GM23338 (cell line): ENCODE results near the gene ARHGAP4. TPM values are rescaled to one million over a fixed set of nuclear protein-coding genes. Genes with fewer than 3 reads are reported as not detected.

Experiments used
- ATAC-seq: fragments of 200-7000 bp; cut with Tn5 transposase; 3 replicates; pipeline ENCODE4 v1.9.1; 2020
- DNase-seq: peaks from one replicate; pipeline ENCODE4 v3.0.0-alpha.2; 2015; ENCODE audit warnings: low spot score
- H2AFZ ChIP-seq: fragments of 200-600 bp; sonication (generic); 2 replicates; pipeline ENCODE4 v1.8.0; 2016; ENCODE audit warnings: antibody characterized with exemption, mild to moderate bottlenecking, moderate library complexity
- H3F3A ChIP-seq: fragments of 200-600 bp; sonication (generic); replicated peaks from 2 replicates; pipeline ENCODE4 v1.8.0; 2017; ENCODE audit warnings: antibody characterized with exemption, mixed run types, low read depth
- H3K27ac ChIP-seq: fragments of 200-600 bp; sonication (generic); 2 replicates; pipeline ENCODE4 v1.6.1; 2016; ENCODE audit warnings: low read depth
- H3K27me3 ChIP-seq: fragments of 200-600 bp; sonication (generic); 2 replicates; pipeline ENCODE4 v1.8.0; 2016; ENCODE audit warnings: mild to moderate bottlenecking, mixed run types, moderate library complexity; ENCODE audit not compliant: insufficient read depth
- H3K36me3 ChIP-seq: fragments of 200-600 bp; sonication (generic); 2 replicates; pipeline ENCODE4 v1.8.0; 2016; ENCODE audit warnings: mild to moderate bottlenecking; ENCODE audit not compliant: insufficient read depth
- H3K4me1 ChIP-seq: fragments of 200-600 bp; sonication (generic); 2 replicates; pipeline ENCODE4 v1.8.0; 2016; ENCODE audit warnings: mild to moderate bottlenecking, moderate library complexity; ENCODE audit not compliant: insufficient read depth
- H3K4me2 ChIP-seq: fragments of 200-600 bp; sonication (generic); 2 replicates; pipeline ENCODE4 v1.7.1; 2017; ENCODE audit warnings: mixed run types
- H3K4me3 ChIP-seq: fragments of 200-600 bp; sonication (generic); 2 replicates; pipeline ENCODE4 v1.6.1; 2016; ENCODE audit warnings: mixed run types
- H3K79me2 ChIP-seq: fragments of 200-600 bp; sonication (generic); replicated peaks from 2 replicates; pipeline ENCODE4 v1.8.0; 2017; ENCODE audit warnings: mild to moderate bottlenecking; ENCODE audit not compliant: insufficient read depth
- H3K9me2 ChIP-seq: fragments of 200-600 bp; sonication (generic); 2 replicates; pipeline ENCODE4 v1.8.0; 2017; ENCODE audit not compliant: insufficient read depth
- H4K20me1 ChIP-seq: fragments of 200-600 bp; sonication (generic); replicated peaks from 2 replicates; pipeline ENCODE4 v1.8.0; 2017; ENCODE audit warnings: mild to moderate bottlenecking; ENCODE audit not compliant: insufficient read depth
- H3K27ac Mint-ChIP-seq: 2 replicates; pipeline ENCODE4 v1.8.0; 2020; ENCODE audit warnings: inconsistent platforms, mild to moderate bottlenecking, moderate library complexity, mixed read lengths
- H3K27me3 Mint-ChIP-seq: 3 replicates; pipeline ENCODE4 v1.8.0; 2022; ENCODE audit warnings: low read depth, mild to moderate bottlenecking, moderate library complexity, mixed read lengths, inconsistent platforms; ENCODE audit not compliant: insufficient read depth, poor library complexity
- H3K36me3 Mint-ChIP-seq: 3 replicates; pipeline ENCODE4 v1.8.0; 2021; ENCODE audit warnings: low read depth, mild to moderate bottlenecking, inconsistent platforms, moderate library complexity, mixed read lengths
- H3K4me1 Mint-ChIP-seq: 3 replicates; pipeline ENCODE4 v1.8.0; 2020; ENCODE audit warnings: mild to moderate bottlenecking, inconsistent platforms, mixed read lengths
- H3K4me3 Mint-ChIP-seq: 3 replicates; pipeline ENCODE4 v1.8.0; 2021; ENCODE audit warnings: moderate library complexity, mild to moderate bottlenecking, inconsistent platforms, mixed read lengths
- H3K9me3 Mint-ChIP-seq: 3 replicates; pipeline ENCODE4 v1.8.0; 2020; ENCODE audit warnings: moderate library complexity, mild to moderate bottlenecking, inconsistent platforms, mixed read lengths
- CTCF ChIP-seq, 2 experiments: fragments of 200-600 bp in 1 of 2; sonication (generic) in 1 of 2; conservative IDR thresholded peaks; 2 replicates each; pipeline versions ENCODE4 v1.5.1 to v1.6.1; 2016 to 2017; ENCODE audit warnings: antibody characterized with exemption in 2 of 2, low read depth in 2 of 2, mild to moderate bottlenecking in 2 of 2, moderate library complexity in 1 of 2
- JUNB ChIP-seq: IDR thresholded peaks from one replicate; pipeline ENCODE4 v1.6.1; 2016; ENCODE audit warnings: antibody characterized with exemption; ENCODE audit not compliant: unreplicated experiment
- NANOG ChIP-seq: IDR thresholded peaks from 2 replicates; pipeline ENCODE4 v1.6.1; 2016; ENCODE audit warnings: antibody characterized with exemption, borderline replicate concordance
- POLR2AphosphoS5 ChIP-seq: IDR thresholded peaks from 2 replicates; pipeline ENCODE4 v1.6.1; 2016; ENCODE audit warnings: antibody characterized with exemption, low read depth
- ZNF114 ChIP-seq: fragments of 250-450 bp; sonication (Bioruptor Pico); IDR thresholded peaks from 2 replicates; pipeline ENCODE4 v1.5.0; 2020; ENCODE audit warnings: mild to moderate bottlenecking, moderate library complexity
- ZNF331 ChIP-seq: fragments of 250-450 bp; sonication (Bioruptor Pico); IDR thresholded peaks from 2 replicates; pipeline ENCODE4 v1.5.0; 2020; ENCODE audit warnings: low read depth, mild to moderate bottlenecking, moderate library complexity
- ZNF462 ChIP-seq: fragments of 250-450 bp; sonication (Bioruptor Pico); IDR thresholded peaks from 2 replicates; pipeline ENCODE4 v1.5.0; 2020; ENCODE audit warnings: mild to moderate bottlenecking, moderate library complexity
- polyA plus RNA-seq: library from polyadenylated mRNA; unstranded; fragments of >200 nt; fragmentation: Nextera tagmentation; extraction: Ambion mirVana; gene quantifications from 2 replicates; pipeline ENCODE4 v1.2.1, GENCODE V29; 2016
- total RNA-seq: library from RNA; depleted of rRNA; stranded (reverse); fragments of >200 nt; shearing (Covaris generic); gene quantifications from 2 replicates; pipeline ENCODE4 v1.2.3, GENCODE V29; 2014

The ARHGAP4 gene
- total and polyA plus RNA-seq, 2 experiments from 2014 or later: 21.5 to 59.5 TPM

- TF ChIP-seq ZNF462 (CRISPR knock-in tag) (no peak), ZNF114 (CRISPR knock-in tag) (no peak), JUNB (no peak)
Measured at GRCh38 chrX:153878345-153878744, 47.7 kb downstream of the ARHGAP4 start (continued).

DNA sequence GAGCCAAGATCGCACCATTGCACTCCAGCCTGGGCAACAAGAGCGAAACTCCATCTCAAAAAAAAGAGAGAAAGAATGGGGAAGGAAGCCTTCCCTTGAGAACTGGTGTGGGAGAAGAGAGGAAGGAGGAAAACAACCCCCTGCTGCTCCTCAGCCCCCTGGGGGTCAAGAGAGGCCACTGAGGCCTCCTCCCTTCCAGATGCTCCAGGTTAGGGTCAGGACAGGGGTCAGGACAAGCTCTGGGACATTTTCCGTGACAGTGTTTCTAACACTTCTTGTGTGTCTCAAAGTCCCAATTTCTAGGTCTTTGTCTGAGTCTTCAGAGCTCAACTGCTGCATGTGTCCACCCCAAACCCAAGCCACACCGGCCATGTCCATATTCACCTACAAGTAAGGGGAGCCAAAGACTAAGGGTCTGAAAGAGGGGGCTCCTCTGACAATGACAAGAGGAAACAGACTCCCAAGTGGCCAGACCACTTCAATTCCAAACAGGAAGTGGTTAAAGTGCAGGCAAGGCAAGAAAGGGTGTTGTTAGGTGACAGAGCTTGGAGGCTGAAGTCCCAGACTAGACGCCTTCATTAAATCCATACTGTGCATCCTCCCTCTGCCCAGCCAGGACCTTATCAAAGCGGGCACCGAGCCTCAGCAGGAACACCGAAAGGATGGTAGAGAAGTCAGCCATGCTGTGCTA, 48.3 kb downstream of the ARHGAP4 start:
- H3K4me3 ChIP-seq: no peak overlapping the region
- Mint-ChIP-seq H3K9me3 (no peaks in the 10 kb centered on the region; the same call in 2 of the 3 replicates), H3K36me3 (peaks cover 1% of the 10 kb centered on the region; the same call in 1 of the 3 replicates), H3K4me1 (peaks cover 66% of the 10 kb centered on the region), H3K4me3 (peak overlapping the region; percentile 66; the same call in 1 of the 3 replicates), H3K27ac (no peak overlapping the region), H3K27me3 (peaks cover 17% of the 10 kb centered on the region)
- H3K36me3 ChIP-seq: no peaks in the 10 kb centered on the region
- TF ChIP-seq ZNF331: no peak
- TF ChIP-seq CTCF (conservative IDR thresholded peaks at IDR 0.05; ENCODE audit: low read depth in 2 of 2): no peak
- no peak for TF ChIP-seq POLR2AphosphoS5
- no peak for TF ChIP-seq NANOG
- DNase-seq: no peak
- H3F3A ChIP-seq: no peaks in the 10 kb centered on the region
- ATAC-seq: no peak
- no peak overlapping the region for H2AFZ ChIP-seq
- H3K79me2 ChIP-seq: no peaks in the 10 kb centered on the region
- peak overlapping the region; percentile 80; the same call in 1 of the 2 replicates for H3K4me2 ChIP-seq
- H3K27me3 ChIP-seq: no peaks in the 10 kb centered on the region
- H4K20me1 ChIP-seq: no peaks in the 10 kb centered on the region
- H3K4me1 ChIP-seq: peaks cover 23% of the 10 kb centered on the region; the same call in 1 of the 2 replicates
- no peak overlapping the region for H3K27ac ChIP-seq
- no peaks in the 10 kb centered on the region for H3K9me2 ChIP-seq
